Upper lobe of right lung (tissue), 1 donor: Measurements from ENCODE around the gene HEPACAM2. TPM values are rescaled to one million over a fixed set of nuclear protein-coding genes. Genes with fewer than 3 reads are reported as not detected.
A peak's percentile ranks its signal among the peaks of the same experiment; 100 is the strongest.

Experiments
- ATAC-seq: fragments of 200-7000 bp; cut with Tn5 transposase; one replicate; pipeline ENCODE4 v1.9.1; 2020; ENCODE audit warnings: mild to moderate bottlenecking, moderate library complexity
- DNase-seq: peaks from one replicate; pipeline ENCODE4 v3.0.0-alpha.2; 2020
- H3K27ac ChIP-seq: fragments of 200-600 bp; one replicate; pipeline ENCODE4 v1.8.0; 2022
- H3K27me3 ChIP-seq: fragments of 200-600 bp; one replicate; pipeline ENCODE4 v1.8.0; 2022; ENCODE audit warnings: mild to moderate bottlenecking
- H3K36me3 ChIP-seq: fragments of 200-600 bp; one replicate; pipeline ENCODE4 v1.8.0; 2022
- H3K4me1 ChIP-seq: fragments of 200-600 bp; one replicate; pipeline ENCODE4 v1.8.0; 2022
- H3K4me3 ChIP-seq: fragments of 200-600 bp; one replicate; pipeline ENCODE4 v1.8.0; 2022; ENCODE audit warnings: mild to moderate bottlenecking
- H3K9me3 ChIP-seq: fragments of 200-600 bp; one replicate; pipeline ENCODE4 v1.8.0; 2022
- intact Hi-C: fragments of 100-400 bp; cut with DNase I; formaldehyde crosslinking; loops from one replicate; pipeline ENCODE4 v1.11.0; 2022
- total RNA-seq: library from RNA; stranded (reverse); fragmentation: NEBNext Ultra II Directional; extraction: Animal tissue kit (Norgen Biotek cat#: 25700); gene quantifications from one replicate; pipeline ENCODE4 v1.2.1, GENCODE V29; 2021
- TF ChIP-seq, protein P1 (sequence below): fragments of 200-600 bp; IDR thresholded peaks from one replicate; pipeline ENCODE4 v1.8.0; 2022; ENCODE audit warnings: antibody characterized with exemption
- donor health status: DM: no; HTN: yes; CAD: no; lungs with severe emphysema.

The HEPACAM2 gene
- total RNA-seq, 1 donor from 2014 or later: not detected

GRCh38 chr7:93245525-93246432, 19.5 kb upstream of the HEPACAM2 start:
- H3K36me3 ChIP-seq: peaks cover 2% of the 10 kb centered on the region
- intact Hi-C loops: no loop called here
- TF ChIP-seq, protein P1, sequence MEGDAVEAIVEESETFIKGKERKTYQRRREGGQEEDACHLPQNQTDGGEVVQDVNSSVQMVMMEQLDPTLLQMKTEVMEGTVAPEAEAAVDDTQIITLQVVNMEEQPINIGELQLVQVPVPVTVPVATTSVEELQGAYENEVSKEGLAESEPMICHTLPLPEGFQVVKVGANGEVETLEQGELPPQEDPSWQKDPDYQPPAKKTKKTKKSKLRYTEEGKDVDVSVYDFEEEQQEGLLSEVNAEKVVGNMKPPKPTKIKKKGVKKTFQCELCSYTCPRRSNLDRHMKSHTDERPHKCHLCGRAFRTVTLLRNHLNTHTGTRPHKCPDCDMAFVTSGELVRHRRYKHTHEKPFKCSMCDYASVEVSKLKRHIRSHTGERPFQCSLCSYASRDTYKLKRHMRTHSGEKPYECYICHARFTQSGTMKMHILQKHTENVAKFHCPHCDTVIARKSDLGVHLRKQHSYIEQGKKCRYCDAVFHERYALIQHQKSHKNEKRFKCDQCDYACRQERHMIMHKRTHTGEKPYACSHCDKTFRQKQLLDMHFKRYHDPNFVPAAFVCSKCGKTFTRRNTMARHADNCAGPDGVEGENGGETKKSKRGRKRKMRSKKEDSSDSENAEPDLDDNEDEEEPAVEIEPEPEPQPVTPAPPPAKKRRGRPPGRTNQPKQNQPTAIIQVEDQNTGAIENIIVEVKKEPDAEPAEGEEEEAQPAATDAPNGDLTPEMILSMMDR: peak; percentile 66
- H3K4me3 ChIP-seq: no peak overlapping the region
- no peak overlapping the region for H3K27ac ChIP-seq
- H3K27me3 ChIP-seq: no peaks in the 10 kb centered on the region
- no peaks in the 10 kb centered on the region for H3K9me3 ChIP-seq
- no peak for DNase-seq
- no peaks in the 10 kb centered on the region for H3K4me1 ChIP-seq
- no peak for ATAC-seq

DNA sequence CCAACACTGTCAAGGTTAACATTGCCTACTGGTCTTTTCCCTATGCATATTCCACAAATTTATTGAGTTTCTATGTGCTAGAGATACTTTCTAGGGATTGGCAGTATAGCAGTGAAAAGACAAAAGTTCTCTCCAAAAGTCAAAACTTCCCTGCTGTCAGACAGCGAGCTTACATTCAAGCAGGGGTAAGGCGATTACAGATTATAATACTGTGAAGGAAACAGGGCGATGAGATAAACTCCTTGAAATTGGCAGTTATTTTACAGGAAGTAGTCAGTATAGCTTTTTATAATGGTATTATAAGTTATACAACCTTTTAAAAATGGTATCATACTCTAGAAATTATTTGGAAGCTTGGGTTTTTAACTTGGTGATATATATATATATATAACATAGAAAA, 15.8 kb upstream of the HEPACAM2 start:
- peaks cover 5% of the 10 kb centered on the region for H3K36me3 ChIP-seq
- H3K27me3 ChIP-seq: no peaks in the 10 kb centered on the region
- H3K9me3 ChIP-seq: no peaks in the 10 kb centered on the region
- no peaks in the 10 kb centered on the region for H3K4me1 ChIP-seq
- H3K27ac ChIP-seq: no peak overlapping the region
- H3K4me3 ChIP-seq: no peak overlapping the region
- ATAC-seq (no peak), DNase-seq (no peak)
- TF ChIP-seq, protein P1: no peak
- intact Hi-C loops: no loop called here

GRCh38 chr7:93239824-93240223, 13.6 kb upstream of the HEPACAM2 start:
- H3K27me3 ChIP-seq: no peaks in the 10 kb centered on the region
- DNase-seq: no peak
- H3K4me3 ChIP-seq: no peak overlapping the region
- intact Hi-C loops: loop anchor here (10.0 kb wide), 1 partner anchor 765 kb away; the partner anchor contains the start of gene BET1
- no peaks in the 10 kb centered on the region for H3K9me3 ChIP-seq
- TF ChIP-seq, protein P1: no peak
- H3K27ac ChIP-seq: no peak overlapping the region
- peaks cover 5% of the 10 kb centered on the region for H3K36me3 ChIP-seq
- no peaks in the 10 kb centered on the region for H3K4me1 ChIP-seq
- ATAC-seq: no peak

GRCh38 chr7:93238748-93239147, 12.5 kb upstream of the HEPACAM2 start:
- ATAC-seq: no peak
- Histone ChIP-seq H3K27ac (no peak overlapping the region), H3K4me3 (no peak overlapping the region), H3K4me1 (peaks cover 3% of the 10 kb centered on the region), H3K27me3 (no peaks in the 10 kb centered on the region), H3K9me3 (no peaks in the 10 kb centered on the region), H3K36me3 (peaks cover 5% of the 10 kb centered on the region)
- no peak for DNase-seq
- TF ChIP-seq, protein P1: no peak
- intact Hi-C loops: loop anchor here (10.0 kb wide), 1 partner anchor 766 kb away; the partner anchor contains the start of gene BET1

DNA sequence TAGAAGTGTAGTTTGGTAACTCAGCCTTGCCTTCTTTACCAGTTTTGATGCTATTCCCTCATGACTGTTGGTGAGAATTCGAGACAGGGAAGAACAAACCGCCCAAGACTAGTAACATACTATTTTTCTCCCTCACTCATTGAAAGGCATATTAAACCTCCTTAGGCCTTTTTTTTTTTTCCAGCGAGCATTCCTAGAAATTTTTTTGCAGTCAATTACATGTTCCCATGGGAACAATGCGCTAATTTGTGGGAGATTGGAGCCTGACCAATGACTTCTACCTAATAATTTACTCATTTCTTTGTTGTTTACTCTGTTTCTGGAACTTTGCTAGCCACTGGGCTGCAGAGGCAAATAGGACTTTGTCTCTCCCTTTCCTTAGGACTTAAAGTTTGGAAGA, 11.9 kb upstream of the HEPACAM2 start:
- DNase-seq (no peak), ATAC-seq (no peak)
- Histone ChIP-seq H3K9me3 (no peaks in the 10 kb centered on the region), H3K27me3 (no peaks in the 10 kb centered on the region), H3K27ac (no peak overlapping the region), H3K4me1 (peaks cover 9% of the 10 kb centered on the region), H3K4me3 (no peak overlapping the region), H3K36me3 (peaks cover 5% of the 10 kb centered on the region)
- TF ChIP-seq, protein P1: no peak
- intact Hi-C loops: loop anchor here (10.0 kb wide), 1 partner anchor 767 kb away; the partner anchor contains the start of gene BET1
